Fibroblast of villous mesenchyme (primary cell): ENCODE measurements around the gene NOL8. TPM values are rescaled to one million over a fixed set of nuclear protein-coding genes. Genes with fewer than 3 reads are reported as not detected.

Experiments
- DNase-seq: peaks from one replicate; pipeline ENCODE4 v3.0.0-alpha.2; 2010; ENCODE audit warnings: low read depth
- H3K4me3 ChIP-seq: 2 replicates; pipeline ENCODE4 v1.5.1; 2011; ENCODE audit warnings: low read depth, mild to moderate bottlenecking, low read length
- CTCF ChIP-seq: IDR thresholded peaks from 2 replicates; pipeline ENCODE4 v1.5.1; 2012; ENCODE audit warnings: low read depth, mild to moderate bottlenecking, low read length; ENCODE audit not compliant: insufficient read depth
- total RNA-seq: library from RNA; depleted of rRNA; stranded (reverse); fragments of >200 nt; gene quantifications from 2 replicates; pipeline ENCODE4 v1.2.3, GENCODE V29; 2012

Gene NOL8
- total RNA-seq, 1 donor: 24.2 TPM

DNA sequence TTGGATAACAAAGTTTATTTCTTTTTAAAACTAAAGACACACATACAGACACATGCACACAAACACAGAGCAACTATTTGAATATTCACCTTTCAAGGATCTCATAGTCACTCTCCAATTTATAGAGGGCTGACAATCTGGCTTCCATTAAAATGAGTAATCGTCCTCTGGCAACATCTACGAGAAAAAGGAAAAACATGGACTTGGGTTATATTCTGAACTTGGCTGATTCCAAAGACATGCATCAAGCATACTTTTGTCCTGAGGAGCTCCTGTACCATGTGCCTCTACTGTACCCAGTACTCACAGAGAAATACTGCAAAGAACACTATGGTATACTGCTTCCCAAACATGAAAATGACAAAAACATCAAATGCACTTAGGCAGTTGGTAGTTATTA is 47.0 kb downstream of the NOL8 start:
- TF ChIP-seq CTCF: no peak
- peak; percentile 50 for DNase-seq
- H3K4me3 ChIP-seq: no peak overlapping the region

GRCh38 chr9:92276331-92277032 is 48.7 kb downstream of the NOL8 start:
- no peak overlapping the region for H3K4me3 ChIP-seq
- DNase-seq: peak; percentile 72

DNA sequence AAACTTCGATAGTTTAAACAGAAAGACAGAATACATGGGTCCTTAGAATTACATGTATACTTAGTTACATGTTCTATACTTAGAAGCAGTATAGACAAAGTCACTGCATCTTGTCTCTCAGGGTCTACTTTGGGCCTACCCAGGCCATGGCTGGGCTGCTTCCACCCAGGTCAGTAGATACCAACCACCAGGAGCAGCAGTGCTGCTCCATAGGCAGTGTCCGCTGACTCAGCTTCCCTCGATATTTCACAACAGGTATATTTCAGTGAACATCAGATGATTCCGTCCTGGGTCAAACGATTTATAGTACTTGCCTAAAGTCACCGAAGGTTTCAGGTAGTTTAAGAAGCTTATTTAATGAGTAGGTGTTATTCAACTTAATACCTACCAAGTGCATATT is 49.6 kb downstream of the NOL8 start:
- no peak for DNase-seq
- no peak for TF ChIP-seq CTCF
- no peak overlapping the region for H3K4me3 ChIP-seq

More at GRCh38 chr9:92276331-92277032, 48.7 kb downstream of the NOL8 start:
- TF ChIP-seq CTCF: no peak

DNA sequence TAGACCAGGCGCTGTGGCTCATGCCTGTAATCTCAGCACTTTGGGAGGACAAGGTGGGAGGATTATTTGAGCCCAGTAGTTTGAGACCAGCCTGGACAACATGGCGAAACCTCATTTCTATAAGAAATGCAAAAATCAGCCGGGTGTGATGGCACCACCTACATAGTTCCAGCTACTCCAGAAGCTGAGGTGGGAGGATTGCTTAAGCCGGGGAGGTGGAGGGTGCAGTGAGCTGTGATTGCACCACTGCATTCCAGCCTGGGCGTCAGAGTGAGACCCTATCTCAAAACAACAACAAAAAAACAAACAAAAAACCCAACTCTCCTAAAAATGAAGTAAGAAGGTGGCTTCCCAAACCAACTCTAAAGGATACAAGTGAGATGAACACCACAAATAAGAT is 54.6 kb downstream of the NOL8 start:
- TF ChIP-seq CTCF: no peak
- DNase-seq: no peak
- H3K4me3 ChIP-seq: no peak overlapping the region

DNA sequence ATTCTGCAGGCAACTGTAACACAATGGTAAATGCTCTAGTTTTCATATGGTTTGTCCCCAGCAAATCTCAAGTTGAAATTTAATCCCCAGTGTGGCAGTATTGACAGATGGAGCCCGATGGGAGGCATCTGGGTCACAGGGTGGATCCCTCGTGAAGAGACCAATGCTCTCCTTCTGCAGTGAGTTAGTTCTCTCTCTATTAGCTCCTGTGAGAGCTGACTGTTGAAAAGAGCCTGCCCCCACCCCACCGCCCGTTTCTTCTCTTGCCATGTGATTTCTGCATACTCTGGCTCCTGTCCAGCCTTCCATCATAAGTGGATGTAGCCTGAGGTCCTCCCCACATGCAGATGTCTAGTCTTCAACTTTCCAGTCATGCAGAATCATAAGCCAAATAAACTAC is 58.7 kb downstream of the NOL8 start:
- no peak overlapping the region for H3K4me3 ChIP-seq
- no peak for TF ChIP-seq CTCF
- no peak for DNase-seq

DNA sequence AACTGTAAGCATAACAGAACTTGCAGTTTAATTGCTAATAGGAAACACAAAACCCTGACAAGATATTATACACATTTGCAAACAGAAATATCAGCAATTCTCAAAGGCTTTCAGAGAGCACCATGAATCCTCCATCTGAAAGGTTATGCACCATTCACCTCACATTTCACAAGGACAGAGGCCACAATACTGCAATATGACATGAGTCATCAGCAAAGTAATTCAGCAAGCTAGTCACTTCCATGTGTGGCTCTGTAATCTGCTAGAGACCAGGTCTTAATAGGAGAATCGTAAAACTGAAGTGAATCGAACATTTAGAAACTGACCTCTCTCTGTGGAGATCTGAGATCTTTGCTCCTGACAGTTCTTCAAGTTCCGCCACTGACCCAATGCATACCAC is 60.0 kb downstream of the NOL8 start:
- no peak overlapping the region for H3K4me3 ChIP-seq
- peak; percentile 40 for DNase-seq
- no peak for TF ChIP-seq CTCF

- TF ChIP-seq CTCF: no peak
- DNase-seq: no peak
- H3K4me3 ChIP-seq: no peak overlapping the region
Observed at GRCh38 chr9:92263131-92263530, 62.0 kb downstream of the NOL8 start.
